Cardiac fibroblast (primary cell): ENCODE measurements around the gene CACNA2D3.
A peak's percentile ranks its signal among the peaks of the same experiment; 100 is the strongest.

Source experiments
- DNase-seq, 2 donors: peaks; one replicate each; pipeline versions ENCODE4 v3.0.0 to v3.0.0-alpha.2; 2010; ENCODE audit warnings: low read depth in 2 of 2
- H3K4me3 ChIP-seq, 2 donors: replicated peaks in 1 of 2; 1 replicate in 1 of 2; 2 replicates in 1 of 2; pipeline ENCODE4 v1.5.1; 2011; ENCODE audit warnings: low read depth in 2 of 2, low read length in 2 of 2, mild to moderate bottlenecking in 2 of 2, moderate library complexity in 1 of 2
- CTCF ChIP-seq: IDR thresholded peaks from one replicate; pipeline ENCODE4 v1.5.1; 2011; ENCODE audit warnings: low read depth, mild to moderate bottlenecking, low read length, inconsistent platforms

The CACNA2D3 gene

GRCh38 chr3:54999159-54999558, 876.8 kb downstream of the CACNA2D3 start:
- TF ChIP-seq CTCF, result peak; percentile 56
- H3K4me3 ChIP-seq, result no peak overlapping the region
- DNase-seq, result peak; percentile 88 to 96

DNA sequence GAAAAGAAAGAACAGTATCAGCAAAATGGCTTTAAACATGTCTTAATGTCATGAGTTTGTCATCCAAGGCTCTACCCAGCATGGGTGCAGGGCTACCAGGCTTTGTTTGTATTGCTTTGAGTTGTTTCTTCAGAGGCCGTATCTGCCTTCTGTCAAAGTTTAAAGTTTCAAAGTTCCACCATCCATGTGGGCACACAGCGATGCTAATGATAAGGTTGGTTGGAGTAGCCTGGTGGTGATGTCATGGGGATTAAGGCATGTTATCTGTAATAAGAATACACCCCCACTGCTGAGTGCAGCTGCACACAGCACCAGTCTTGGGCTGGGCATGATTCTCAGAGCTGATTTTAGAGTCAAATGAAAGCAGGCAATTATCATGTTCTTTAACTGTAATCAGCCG, 877.5 kb downstream of the CACNA2D3 start:
- no peak overlapping the region for H3K4me3 ChIP-seq
- TF ChIP-seq CTCF, result no peak
- peak in 1 of 2 donors; percentile 18 for DNase-seq

DNA sequence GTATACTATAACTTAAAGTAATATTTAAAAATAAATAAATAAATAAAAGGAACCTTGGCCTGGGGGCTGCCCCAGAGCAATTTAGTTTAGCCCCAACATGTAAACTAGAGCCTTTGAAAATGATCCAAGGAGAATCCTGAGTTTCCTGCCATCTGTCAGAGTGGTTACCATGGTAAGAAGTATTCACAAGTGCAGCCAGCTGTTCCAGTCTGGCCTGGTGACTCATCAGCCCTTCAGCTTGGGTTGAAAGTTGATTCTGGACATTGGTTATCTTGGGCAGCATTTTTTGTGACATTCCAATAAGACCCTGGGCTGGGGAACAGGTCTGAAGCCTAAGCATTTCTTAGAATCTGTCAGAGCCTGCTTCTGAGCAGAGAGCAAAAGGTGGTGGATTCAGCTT, 878.2 kb downstream of the CACNA2D3 start:
- peak; percentile 85 to 87 for DNase-seq
- H3K4me3 ChIP-seq, result no peak overlapping the region
- no peak for TF ChIP-seq CTCF

DNA sequence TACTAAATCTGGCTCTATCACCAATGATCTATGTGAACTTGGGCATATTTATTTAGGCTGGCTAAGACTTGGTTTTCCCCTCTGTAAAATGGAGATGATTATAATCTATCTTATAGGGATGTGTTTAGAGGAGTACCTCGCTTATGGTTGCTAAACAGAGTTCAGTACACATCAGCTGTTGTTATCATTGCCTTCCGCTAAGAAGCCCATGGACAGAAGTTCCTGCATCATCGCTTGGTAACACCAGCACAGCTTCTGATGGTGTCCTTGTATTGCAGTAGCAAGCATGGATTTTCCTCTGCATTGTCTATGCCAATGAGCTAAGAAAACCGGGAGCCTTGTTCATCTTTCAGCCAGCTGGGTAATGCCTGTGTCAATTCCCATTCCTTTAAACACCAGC, 878.6 kb downstream of the CACNA2D3 start:
- no peak for TF ChIP-seq CTCF
- no peak overlapping the region for H3K4me3 ChIP-seq
- no peak for DNase-seq

DNA sequence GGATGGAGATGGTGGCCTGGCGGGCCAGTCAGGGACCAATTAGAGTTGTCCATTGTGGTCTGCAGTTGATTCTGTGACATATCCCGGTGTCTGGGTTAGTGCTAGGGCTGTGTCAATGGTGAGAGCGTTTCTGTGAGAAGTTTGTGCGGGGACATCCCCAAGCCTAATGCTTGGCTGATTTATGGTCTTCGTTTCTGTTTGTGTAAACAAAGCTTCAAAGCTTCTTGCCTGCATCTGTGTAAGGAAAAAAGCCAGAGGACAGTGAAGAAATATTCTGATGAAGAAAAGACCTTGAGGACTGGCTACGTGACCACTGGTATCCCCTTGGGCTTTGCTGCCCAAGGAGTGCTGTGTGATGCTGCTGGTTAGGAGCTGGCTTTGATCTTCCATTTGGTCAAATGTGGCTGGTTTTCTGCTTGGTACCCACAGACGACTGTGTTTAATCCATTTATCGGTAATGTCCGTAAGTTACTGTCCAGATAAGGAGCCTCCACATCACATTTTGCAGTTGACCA, 880.1 kb downstream of the CACNA2D3 start:
- no peak for DNase-seq
- TF ChIP-seq CTCF, result no peak
- no peak overlapping the region for H3K4me3 ChIP-seq

- H3K4me3 ChIP-seq, result no peak overlapping the region
- no peak for DNase-seq
- no peak for TF ChIP-seq CTCF
Measured at GRCh38 chr3:55006244-55006676, 883.9 kb downstream of the CACNA2D3 start.

GRCh38 chr3:55007971-55008370, 885.6 kb downstream of the CACNA2D3 start:
- TF ChIP-seq CTCF, result no peak
- DNase-seq, result no peak
- H3K4me3 ChIP-seq, result no peak overlapping the region
